Measurements from ENCODE around the gene PPP1R10.

GRCh38 chr6:30583921-30584320, 33.1 kb downstream of the PPP1R10 start:
- TF ChIP-seq, protein P1, sequence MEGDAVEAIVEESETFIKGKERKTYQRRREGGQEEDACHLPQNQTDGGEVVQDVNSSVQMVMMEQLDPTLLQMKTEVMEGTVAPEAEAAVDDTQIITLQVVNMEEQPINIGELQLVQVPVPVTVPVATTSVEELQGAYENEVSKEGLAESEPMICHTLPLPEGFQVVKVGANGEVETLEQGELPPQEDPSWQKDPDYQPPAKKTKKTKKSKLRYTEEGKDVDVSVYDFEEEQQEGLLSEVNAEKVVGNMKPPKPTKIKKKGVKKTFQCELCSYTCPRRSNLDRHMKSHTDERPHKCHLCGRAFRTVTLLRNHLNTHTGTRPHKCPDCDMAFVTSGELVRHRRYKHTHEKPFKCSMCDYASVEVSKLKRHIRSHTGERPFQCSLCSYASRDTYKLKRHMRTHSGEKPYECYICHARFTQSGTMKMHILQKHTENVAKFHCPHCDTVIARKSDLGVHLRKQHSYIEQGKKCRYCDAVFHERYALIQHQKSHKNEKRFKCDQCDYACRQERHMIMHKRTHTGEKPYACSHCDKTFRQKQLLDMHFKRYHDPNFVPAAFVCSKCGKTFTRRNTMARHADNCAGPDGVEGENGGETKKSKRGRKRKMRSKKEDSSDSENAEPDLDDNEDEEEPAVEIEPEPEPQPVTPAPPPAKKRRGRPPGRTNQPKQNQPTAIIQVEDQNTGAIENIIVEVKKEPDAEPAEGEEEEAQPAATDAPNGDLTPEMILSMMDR (IDR thresholded peaks at IDR 0.05) = no peak
- no peak for TF ChIP-seq ZFX (IDR thresholded peaks at IDR 0.05; ENCODE audit: borderline replicate concordance)

Data from 22Rv1 (cell line).